Stimulated activated naive B cell treated with anti-CD40 and anti-IgM and Interleukin-4, amounts not matched to agents 10 μg/mL and 1 μg/mL and 100 μg/mL, for 72 hours (primary cell): Measurements from ENCODE around the gene DDX51.

Experiments
- ATAC-seq, 2 donors: fragments of 150-1000 bp; cut with Tn5 transposase; replicated peaks; 2 replicates each; pipeline ENCODE4 v1.10.0; 2021; ENCODE audit warnings: moderate library complexity in 1 of 2
- DNase-seq: peaks from one replicate; pipeline ENCODE4 v3.0.0; 2021
- H3K27ac Mint-ChIP-seq: one replicate; pipeline ENCODE4 v1.8.0; 2022; ENCODE audit warnings: mild to moderate bottlenecking, mixed read lengths
- H3K27me3 Mint-ChIP-seq, 2 donors: one replicate each; pipeline ENCODE4 v1.8.0; 2022; ENCODE audit warnings: mixed read lengths in 2 of 2
- H3K36me3 Mint-ChIP-seq, 2 donors: one replicate each; pipeline ENCODE4 v1.8.0; 2022; ENCODE audit warnings: mixed read lengths in 2 of 2, mild to moderate bottlenecking in 1 of 2
- H3K4me1 Mint-ChIP-seq, 2 donors: one replicate each; pipeline ENCODE4 v1.8.0; 2022; ENCODE audit warnings: mixed read lengths in 2 of 2, mild to moderate bottlenecking in 1 of 2
- H3K4me3 Mint-ChIP-seq, 2 donors: one replicate each; pipeline ENCODE4 v1.8.0; 2022; ENCODE audit warnings: mild to moderate bottlenecking in 2 of 2, mixed read lengths in 2 of 2, moderate library complexity in 1 of 2
- H3K9me3 Mint-ChIP-seq, 2 donors: one replicate each; pipeline ENCODE4 v1.8.0; 2022; ENCODE audit warnings: mixed read lengths in 2 of 2, mild to moderate bottlenecking in 1 of 2

Gene DDX51, protein sequence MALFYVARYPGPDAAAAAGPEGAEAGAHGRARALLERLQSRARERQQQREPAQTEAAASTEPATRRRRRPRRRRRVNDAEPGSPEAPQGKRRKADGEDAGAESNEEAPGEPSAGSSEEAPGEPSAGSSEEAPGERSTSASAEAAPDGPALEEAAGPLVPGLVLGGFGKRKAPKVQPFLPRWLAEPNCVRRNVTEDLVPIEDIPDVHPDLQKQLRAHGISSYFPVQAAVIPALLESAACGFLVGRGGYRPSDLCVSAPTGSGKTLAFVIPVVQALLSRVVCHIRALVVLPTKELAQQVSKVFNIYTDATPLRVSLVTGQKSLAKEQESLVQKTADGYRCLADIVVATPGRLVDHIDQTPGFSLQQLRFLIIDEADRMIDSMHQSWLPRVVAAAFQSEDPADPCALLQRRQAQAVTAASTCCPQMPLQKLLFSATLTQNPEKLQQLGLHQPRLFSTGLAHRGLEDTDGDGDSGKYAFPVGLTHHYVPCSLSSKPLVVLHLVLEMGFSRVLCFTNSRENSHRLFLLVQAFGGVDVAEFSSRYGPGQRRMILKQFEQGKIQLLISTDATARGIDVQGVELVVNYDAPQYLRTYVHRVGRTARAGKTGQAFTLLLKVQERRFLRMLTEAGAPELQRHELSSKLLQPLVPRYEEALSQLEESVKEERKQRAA

DNA sequence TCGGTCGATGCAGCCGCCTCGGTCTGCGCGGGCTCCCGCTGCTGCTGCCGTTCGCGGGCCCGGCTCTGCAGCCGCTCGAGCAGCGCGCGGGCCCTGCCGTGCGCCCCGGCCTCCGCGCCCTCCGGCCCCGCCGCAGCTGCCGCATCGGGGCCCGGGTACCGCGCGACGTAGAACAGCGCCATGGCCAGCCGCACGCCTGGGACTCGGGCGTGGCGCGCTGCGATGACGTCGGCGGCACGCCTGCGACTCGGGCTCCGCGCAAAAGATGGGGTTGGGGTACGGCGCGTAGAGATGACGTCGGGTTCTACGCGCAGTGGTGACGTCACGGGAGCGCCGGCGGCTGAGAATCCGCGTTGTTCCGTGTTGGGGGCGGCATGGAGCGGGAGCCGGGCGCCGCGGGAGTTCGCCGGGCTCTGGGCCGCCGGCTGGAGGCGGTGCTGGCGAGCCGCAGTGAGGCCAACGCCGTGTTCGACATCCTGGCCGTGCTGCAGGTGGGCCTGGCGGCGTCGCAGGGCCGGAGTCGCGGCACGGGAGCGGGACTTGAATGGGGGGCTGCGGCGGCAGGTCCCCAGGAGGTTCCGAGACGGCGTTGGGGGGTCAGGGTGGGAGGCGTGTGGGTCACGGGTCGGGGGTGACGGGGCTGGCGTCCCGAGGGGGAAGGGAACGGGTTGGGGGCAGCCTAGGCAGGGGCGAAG lies at the start of gene DDX51, which contains the start of gene NOC4L:
DDX51 (minus strand) TSS at position 205 of the 695 bp plus-strand sequence; CDS start at position 182, 23 bp downstream.
NOC4L (plus strand) TSS at position 343 of the 695 bp plus-strand sequence; CDS start at position 375, 32 bp downstream.
- DNase-seq = peak; percentile 93
- peak within 1 kb of the TSS; percentile 99 for H3K27ac Mint-ChIP-seq
- H3K4me1 Mint-ChIP-seq = peaks cover 28 to 42% of the 10 kb centered on the region in 2 donors
- no peaks in the 10 kb centered on the region for H3K9me3 Mint-ChIP-seq
- H3K4me3 Mint-ChIP-seq = peak within 1 kb of the TSS; percentile 89 to 96
- peak; percentile 95 to 96 for ATAC-seq
- peaks cover 24 to 30% of the 10 kb centered on the region in 2 donors for H3K36me3 Mint-ChIP-seq
- H3K27me3 Mint-ChIP-seq = peaks cover 0 to 5% of the 10 kb centered on the region in 2 donors

DNA sequence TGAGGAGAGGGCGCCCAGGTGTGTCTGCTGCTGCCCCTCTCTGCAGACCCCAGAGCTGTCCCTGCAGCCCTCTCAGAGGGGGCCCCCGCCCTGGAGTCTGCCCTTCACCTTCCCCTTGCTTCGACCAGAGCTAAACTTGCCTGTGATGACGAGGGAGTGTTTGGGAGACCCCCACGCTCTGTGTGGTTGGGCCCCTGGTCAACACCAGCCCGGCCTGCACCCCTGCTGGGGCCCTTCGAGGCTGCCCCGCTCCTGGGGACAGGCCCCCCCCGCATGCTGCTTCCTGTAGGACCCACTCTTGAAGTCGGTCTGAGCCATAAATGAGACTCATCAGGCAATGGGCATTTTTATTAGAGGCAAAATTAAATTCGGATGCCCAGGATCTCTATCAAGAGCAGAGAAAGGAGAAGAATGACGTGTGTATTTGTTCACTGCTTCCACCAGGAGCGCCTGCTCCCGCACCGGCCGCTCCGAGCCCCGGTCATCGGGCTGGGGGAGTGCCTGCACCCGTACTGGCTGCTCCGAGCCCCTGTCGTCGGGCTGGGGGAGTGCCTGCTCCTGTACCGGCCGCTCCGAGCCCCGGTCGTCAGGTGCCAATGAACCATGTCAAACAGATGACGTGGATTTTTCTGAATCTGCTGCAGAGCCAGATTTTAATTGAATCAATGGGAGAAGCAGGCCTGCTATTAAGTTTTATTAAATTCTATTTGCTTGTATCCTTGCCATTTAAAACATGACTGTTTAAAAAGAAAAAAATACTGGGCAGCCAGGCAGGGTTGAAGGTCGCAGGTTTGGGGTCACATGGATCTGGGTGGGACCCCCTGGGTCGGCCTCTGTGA lies 47.8 kb upstream of the DDX51 start:
- DNase-seq (no peak), ATAC-seq (no peak)
- H3K27me3 Mint-ChIP-seq = peaks cover 15 to 32% of the 10 kb centered on the region in 2 donors
- H3K9me3 Mint-ChIP-seq = peaks cover 7 to 12% of the 10 kb centered on the region in 2 donors
- no peak overlapping the region for H3K4me3 Mint-ChIP-seq
- no peak overlapping the region for H3K27ac Mint-ChIP-seq
- peaks cover 9 to 32% of the 10 kb centered on the region in 2 donors for H3K4me1 Mint-ChIP-seq
- peaks cover 8 to 10% of the 10 kb centered on the region in 2 donors for H3K36me3 Mint-ChIP-seq

DNA sequence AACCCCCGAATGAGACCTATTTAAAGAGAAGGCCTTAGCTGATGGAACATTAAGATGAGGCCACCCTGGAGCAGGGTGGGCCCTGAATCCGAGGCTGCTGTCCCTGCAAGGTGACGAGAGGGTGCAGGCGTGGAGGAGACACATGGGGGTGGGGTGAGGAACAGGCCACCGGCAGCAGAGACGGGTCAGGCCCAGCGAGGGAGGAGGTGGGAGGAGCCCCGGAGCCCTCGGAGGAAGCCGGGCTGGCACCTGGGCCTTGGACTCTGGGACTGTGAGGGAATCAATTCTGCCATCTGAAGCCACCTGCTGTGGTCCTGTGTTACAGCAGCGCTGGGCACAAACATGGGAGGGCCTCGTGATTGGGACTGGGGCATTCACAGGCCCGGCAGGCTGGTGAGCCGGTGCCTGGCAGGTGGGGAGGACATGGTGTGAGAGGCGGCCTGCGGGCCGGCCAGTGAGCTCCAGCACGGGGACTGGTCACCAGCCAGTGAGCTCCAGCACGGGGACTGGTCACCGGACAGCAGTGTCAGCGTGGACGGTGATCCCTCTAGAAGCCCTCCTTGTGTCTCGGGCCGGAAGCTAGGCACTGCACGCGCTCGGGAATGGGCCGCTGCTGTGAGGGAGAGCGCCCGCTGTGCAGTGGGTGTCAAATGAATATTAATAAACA lies 46.8 kb upstream of the DDX51 start:
- Mint-ChIP-seq H3K4me3 (peak overlapping the region in 1 of 2 donors; percentile 21), H3K9me3 (peaks cover 7 to 12% of the 10 kb centered on the region in 2 donors), H3K36me3 (peaks cover 8 to 10% of the 10 kb centered on the region in 2 donors), H3K27me3 (peaks cover 9 to 26% of the 10 kb centered on the region in 2 donors), H3K27ac (no peak overlapping the region), H3K4me1 (peaks cover 13 to 41% of the 10 kb centered on the region in 2 donors)
- DNase-seq (no peak), ATAC-seq (no peak)

DNA sequence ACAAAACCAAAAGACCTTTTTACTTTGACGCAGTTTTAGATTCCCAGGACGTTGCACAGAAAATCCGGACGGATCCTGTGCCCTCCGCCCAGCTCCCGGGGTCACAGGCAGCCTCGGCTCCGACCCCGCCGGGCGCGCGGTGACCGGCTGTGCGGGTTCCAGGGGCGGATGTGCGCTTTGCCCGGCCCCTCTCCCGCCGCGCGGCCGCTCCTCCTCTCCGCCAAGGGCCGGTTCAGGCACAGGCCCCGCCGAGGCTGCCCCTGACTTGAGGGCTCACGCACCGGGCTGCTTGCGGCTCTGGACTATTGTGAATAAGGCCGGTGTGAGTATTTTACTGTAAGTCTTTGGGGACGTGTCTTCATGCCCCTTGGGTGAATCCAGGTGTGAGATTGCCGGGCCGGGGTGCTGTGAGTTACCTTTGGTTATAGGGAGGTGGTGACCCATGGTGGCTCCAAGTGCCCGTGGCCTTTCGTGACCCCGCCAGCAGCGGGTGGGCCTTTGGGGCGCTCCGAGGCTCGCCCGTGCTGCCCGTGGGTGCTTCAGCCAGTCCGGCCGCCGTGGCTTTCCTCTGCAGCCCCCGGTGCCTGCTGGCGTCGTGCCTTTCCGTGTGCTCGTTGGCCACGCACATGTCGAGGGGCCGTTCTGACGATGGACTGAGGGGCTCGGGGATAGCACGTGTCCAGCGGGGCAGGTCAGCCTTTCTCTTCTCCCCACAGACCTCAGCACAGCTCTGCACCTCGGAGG lies 46.1 kb upstream of the DDX51 start:
- Mint-ChIP-seq H3K4me1 (peaks cover 13 to 45% of the 10 kb centered on the region in 2 donors), H3K36me3 (peaks cover 8 to 10% of the 10 kb centered on the region in 2 donors), H3K9me3 (peaks cover 7 to 12% of the 10 kb centered on the region in 2 donors), H3K27ac (peak overlapping the region; percentile 81), H3K4me3 (peak overlapping the region; percentile 85 to 86), H3K27me3 (peaks cover 7 to 32% of the 10 kb centered on the region in 2 donors)
- no peak for DNase-seq
- peak; percentile 24 to 34 for ATAC-seq

DNA sequence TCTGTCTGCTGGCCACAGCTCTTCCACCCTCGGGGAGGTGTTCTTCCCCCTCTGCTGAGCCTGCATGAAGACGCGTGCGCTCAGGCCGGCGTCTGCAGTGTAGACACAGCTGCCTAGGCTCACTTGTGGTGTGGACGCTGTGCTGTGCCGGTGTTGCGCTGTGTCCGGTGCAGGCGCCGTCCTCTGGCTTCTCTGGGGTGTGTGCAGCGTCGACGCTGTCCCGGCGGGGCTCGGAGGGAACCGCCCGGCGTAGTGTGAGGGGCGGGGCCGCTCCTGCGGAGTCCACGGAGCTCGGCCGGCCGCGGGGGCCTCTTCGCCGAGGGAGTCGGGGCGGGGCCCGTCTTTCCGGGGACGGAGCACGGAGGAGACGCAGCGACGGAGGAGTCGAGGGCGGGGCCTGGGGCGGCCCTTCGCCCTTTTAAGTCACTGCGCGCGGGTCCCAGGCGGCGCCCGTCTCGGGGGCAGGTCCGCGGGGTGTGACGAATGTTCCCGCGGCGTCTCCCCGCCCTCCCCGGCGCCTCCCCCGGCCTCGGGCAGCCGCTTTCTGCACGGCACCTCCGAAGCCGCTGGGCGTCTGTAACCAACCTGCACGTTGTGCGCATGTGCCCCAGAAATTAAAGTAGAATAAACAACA lies 45.4 kb upstream of the DDX51 start:
- peak overlapping the region; percentile 81 for H3K27ac Mint-ChIP-seq
- H3K4me3 Mint-ChIP-seq = peak overlapping the region; percentile 85 to 86
- ATAC-seq (peak; percentile 94 to 95), DNase-seq (peak; percentile 86)
- H3K9me3 Mint-ChIP-seq = peaks cover 7 to 11% of the 10 kb centered on the region in 2 donors
- peaks cover 8 to 10% of the 10 kb centered on the region in 2 donors for H3K36me3 Mint-ChIP-seq
- peaks cover 7 to 30% of the 10 kb centered on the region in 2 donors for H3K27me3 Mint-ChIP-seq
- peaks cover 13 to 45% of the 10 kb centered on the region in 2 donors for H3K4me1 Mint-ChIP-seq

DNA sequence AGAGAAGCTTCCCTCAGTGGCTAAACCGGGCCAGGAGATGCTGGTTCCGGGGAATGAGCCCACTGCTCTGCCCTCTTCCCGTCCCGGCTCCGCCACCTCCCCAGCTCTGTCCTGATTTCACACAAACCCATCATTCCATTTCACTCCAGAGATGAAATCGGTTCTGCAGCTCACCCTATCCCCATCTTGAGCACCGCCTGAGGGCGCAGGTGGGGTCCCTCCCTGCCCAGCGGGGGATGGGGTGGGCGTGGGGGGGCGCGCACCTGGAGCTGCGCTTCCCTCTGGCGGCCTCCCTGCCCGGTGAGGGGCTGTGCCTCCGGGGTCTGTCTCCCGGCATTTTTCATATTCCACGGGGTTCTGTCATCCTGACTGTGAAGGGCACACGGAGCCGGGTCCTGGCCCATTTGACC lies 44.8 kb upstream of the DDX51 start:
- Mint-ChIP-seq H3K27me3 (peaks cover 3 to 24% of the 10 kb centered on the region in 2 donors), H3K4me1 (peaks cover 13 to 45% of the 10 kb centered on the region in 2 donors), H3K36me3 (peaks cover 6 to 7% of the 10 kb centered on the region in 2 donors)

DNA sequence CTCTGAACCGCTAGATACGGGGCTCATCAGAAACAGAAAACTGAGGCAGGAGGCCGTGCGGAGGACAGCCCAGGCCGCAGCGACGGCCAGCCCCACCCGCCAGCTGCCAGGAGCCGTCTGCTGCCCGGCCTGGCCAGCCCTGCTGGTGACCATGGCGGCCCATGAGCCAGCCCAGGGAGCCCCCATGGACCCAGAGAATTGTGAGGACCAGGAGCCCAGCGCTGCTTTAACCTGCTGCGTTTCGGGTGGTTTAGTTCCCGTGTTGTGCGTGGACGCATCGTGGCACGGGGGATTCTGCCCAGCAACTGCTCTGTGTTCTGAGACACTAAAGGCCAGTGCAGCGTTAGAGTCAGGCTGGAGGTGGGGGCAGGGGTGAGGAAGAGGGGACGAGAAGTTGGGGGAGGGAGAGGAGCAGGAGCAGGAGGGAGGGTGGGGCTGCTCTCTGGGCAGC lies 44.4 kb upstream of the DDX51 start:
- Mint-ChIP-seq H3K9me3 (peaks cover 1 to 4% of the 10 kb centered on the region in 2 donors), H3K4me1 (peaks cover 13 to 45% of the 10 kb centered on the region in 2 donors), H3K4me3 (peak overlapping the region; percentile 16 to 66), H3K27ac (no peak overlapping the region), H3K27me3 (peaks cover 2 to 21% of the 10 kb centered on the region in 2 donors), H3K36me3 (peaks cover 4 to 5% of the 10 kb centered on the region in 2 donors)
- ATAC-seq (no peak), DNase-seq (no peak)

More for the DNA sequence above, 44.8 kb upstream of the DDX51 start:
- ATAC-seq (no peak), DNase-seq (no peak)
- no peak overlapping the region for H3K27ac Mint-ChIP-seq
- peak overlapping the region; percentile 85 to 86 for H3K4me3 Mint-ChIP-seq
- peaks cover 3 to 6% of the 10 kb centered on the region in 2 donors for H3K9me3 Mint-ChIP-seq

DNA sequence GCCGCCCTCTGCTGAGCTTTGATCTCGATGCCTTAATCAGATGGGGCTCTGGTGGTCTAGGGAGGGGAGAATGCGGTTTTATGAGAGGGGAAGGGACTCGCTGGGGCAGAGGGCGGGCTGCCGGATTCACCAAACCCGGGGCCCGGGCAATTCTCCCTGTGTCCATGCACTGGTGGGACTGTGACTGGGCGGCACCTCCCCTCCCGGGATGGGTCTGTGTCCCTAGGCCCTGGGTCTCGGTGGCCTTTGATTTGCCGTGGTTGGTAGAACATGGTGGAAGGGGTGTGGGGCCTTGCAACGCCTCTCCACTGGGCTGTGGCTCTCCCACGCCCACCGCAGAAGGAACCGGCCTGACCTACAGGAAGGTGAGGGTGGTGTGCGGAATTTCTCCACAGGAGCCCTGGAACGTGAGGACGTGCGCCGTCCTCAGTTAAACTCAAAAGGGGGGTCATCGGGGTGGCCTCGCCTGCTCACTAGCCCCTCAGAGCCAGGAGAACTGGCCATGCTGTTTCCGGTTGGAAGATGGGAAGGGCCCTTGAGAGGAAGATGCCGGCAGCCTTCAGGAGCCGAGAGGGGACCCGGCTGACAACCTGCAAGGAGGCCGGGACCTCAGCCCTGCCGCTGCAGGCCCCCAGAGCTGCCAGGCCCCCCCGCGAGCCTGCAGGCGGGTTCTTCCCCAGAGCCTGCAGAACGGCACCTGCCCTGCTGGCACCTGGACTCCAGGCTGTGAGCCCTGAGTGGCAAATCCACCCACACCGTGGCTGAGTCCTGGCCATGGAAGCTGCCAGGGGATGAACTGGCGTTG lies 43.7 kb upstream of the DDX51 start:
- Mint-ChIP-seq H3K36me3 (peaks cover 2 to 3% of the 10 kb centered on the region in 2 donors), H3K9me3 (peaks cover 0 to 3% of the 10 kb centered on the region in 2 donors), H3K4me1 (peaks cover 13 to 45% of the 10 kb centered on the region in 2 donors), H3K27ac (no peak overlapping the region), H3K27me3 (peaks cover 0 to 15% of the 10 kb centered on the region in 2 donors), H3K4me3 (no peak overlapping the region)
- ATAC-seq = no peak
- no peak for DNase-seq

DNA sequence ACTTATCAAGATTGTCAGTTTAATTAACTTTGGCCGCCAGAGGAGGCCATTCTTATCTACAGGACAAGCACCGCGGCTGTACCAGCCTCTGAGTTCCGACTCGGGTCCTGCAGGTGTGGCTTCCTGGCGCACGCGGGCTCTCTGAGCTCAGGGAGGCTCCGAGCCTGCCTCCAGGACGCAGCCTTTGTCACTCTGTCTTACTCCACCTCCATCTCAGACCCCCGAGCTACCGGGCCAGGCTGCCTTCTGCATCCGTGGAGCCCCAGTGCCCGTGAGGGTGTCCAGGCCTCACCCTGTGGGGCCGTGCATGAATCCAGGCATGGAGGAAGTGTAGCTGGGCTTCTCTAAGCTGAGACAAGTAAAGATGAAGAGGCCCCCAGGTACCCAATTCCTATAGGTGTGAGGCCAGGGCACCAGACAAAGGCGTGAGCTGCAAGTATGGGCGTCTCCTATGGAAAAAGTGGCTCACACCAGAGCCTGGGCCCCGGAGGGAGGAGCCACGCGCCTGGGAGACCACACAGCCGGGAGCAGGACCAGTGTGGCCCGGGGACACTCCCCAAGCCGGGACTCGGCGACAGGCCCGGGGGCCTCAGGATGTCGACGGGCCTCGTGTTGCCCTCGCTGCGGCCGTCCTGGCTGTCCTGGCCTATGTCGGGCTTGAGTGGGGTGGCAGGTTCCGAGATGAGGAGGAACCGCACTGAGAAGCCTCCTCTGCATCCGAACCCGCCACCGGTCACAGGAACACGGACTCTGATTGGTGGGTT lies 42.9 kb upstream of the DDX51 start:
- H3K4me1 Mint-ChIP-seq = peaks cover 13 to 45% of the 10 kb centered on the region in 2 donors
- H3K9me3 Mint-ChIP-seq = peaks cover 0 to 4% of the 10 kb centered on the region in 2 donors
- H3K27ac Mint-ChIP-seq = no peak overlapping the region
- peaks cover 2 to 3% of the 10 kb centered on the region in 2 donors for H3K36me3 Mint-ChIP-seq
- no peak for DNase-seq
- H3K27me3 Mint-ChIP-seq = peaks cover 0 to 15% of the 10 kb centered on the region in 2 donors
- ATAC-seq = no peak
- H3K4me3 Mint-ChIP-seq = no peak overlapping the region

DNA sequence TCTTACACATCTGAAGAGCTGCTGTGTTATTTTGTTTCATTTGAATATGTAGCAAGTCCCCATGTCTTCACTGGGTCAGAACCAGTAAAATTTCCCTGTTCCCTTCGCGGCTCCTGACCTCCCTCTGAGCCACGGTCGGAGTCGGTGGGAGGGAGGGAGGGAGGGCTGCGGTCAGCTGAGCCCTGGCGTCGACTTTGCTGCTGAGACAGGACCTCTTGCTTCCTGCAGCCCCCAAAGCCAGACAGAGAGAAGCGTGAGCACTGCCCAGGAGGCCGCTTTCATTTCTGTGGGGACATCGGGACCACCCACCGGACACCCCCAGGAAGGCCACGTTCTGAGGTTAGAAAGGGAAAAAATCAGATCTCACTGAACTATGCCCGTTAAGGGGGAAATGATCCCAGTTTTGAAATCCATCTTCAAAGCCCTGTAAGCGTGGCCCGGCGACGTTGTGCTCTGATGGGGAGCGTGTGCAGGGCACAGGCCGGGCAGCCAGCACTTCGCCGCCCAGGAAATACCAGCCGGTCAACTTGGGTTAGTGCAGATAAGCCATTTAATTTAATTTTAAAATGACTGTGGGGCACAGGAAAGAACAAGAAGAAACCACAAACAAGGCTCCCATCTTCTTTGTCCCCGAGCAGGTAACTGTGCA lies 42.2 kb upstream of the DDX51 start:
- H3K9me3 Mint-ChIP-seq = peaks cover 0 to 6% of the 10 kb centered on the region in 2 donors
- peaks cover 0 to 18% of the 10 kb centered on the region in 2 donors for H3K27me3 Mint-ChIP-seq
- H3K4me3 Mint-ChIP-seq = peak overlapping the region in 1 of 2 donors; percentile 26
- DNase-seq (no peak), ATAC-seq (no peak)
- no peak overlapping the region for H3K27ac Mint-ChIP-seq
- H3K36me3 Mint-ChIP-seq = peaks cover 2 to 3% of the 10 kb centered on the region in 2 donors
- H3K4me1 Mint-ChIP-seq = peaks cover 13 to 45% of the 10 kb centered on the region in 2 donors
